Kidney (tissue), 14 donors: ENCODE measurements around the gene SH3GL2. TPM values are rescaled to one million over a fixed set of nuclear protein-coding genes. Genes with fewer than 3 reads are reported as not detected.

ENCODE experiments used
- DNase-seq, 5 donors: peaks; one replicate each; pipeline ENCODE4 v3.0.0-alpha.2; 2013 to 2020
- FAIRE-seq: peaks from 2 replicates; lab custom pipeline; 2012; peaks lifted over from hg19 to GRCh38; lab: Jason Lieb, UNC
- H3K27ac ChIP-seq, 2 donors: one replicate each; pipeline ENCODE4 v1.7.0; 2013; ENCODE audit warnings: low read depth in 2 of 2, low read length in 2 of 2, inconsistent platforms in 1 of 2
- H3K27me3 ChIP-seq: one replicate; pipeline ENCODE4 v1.7.1; 2013; ENCODE audit warnings: low read length, inconsistent platforms; ENCODE audit not compliant: control insufficient read depth, insufficient read depth
- H3K36me3 ChIP-seq, 3 donors: one replicate each; pipeline versions ENCODE4 v1.7.0 to v1.7.1; 2013; ENCODE audit warnings: low read length in 3 of 3, control low read depth in 1 of 3, inconsistent platforms in 1 of 3; ENCODE audit not compliant: insufficient read depth in 3 of 3, control insufficient read depth in 2 of 3
- H3K4me1 ChIP-seq, 3 donors: one replicate each; pipeline versions ENCODE4 v1.7.0 to v1.7.1; 2013; ENCODE audit warnings: low read length in 3 of 3, inconsistent platforms in 1 of 3, low read depth in 1 of 3; ENCODE audit not compliant: control insufficient read depth in 2 of 3, insufficient read depth in 2 of 3
- H3K4me3 ChIP-seq, 3 donors: one replicate each; pipeline versions ENCODE4 v1.7.0 to v1.8.1; 2013; ENCODE audit warnings: low read length in 3 of 3, control low read depth in 1 of 3, inconsistent platforms in 1 of 3
- H3K9ac ChIP-seq, 3 donors: one replicate each; pipeline versions ENCODE4 v1.7.0 to v1.7.1; 2013; ENCODE audit warnings: low read length in 3 of 3, control low read depth in 1 of 3, inconsistent platforms in 1 of 3
- H3K9me3 ChIP-seq, 3 donors: one replicate each; pipeline versions ENCODE4 v1.7.0 to v1.7.1; 2013; ENCODE audit warnings: low read length in 3 of 3, control low read depth in 1 of 3, inconsistent platforms in 1 of 3; ENCODE audit not compliant: control insufficient read depth in 2 of 3, insufficient read depth in 1 of 3
- intact Hi-C: fragments of 100-400 bp; cut with DNase I; formaldehyde crosslinking; loops from one replicate; pipeline ENCODE4 v1.11.1; 2022
- polyA plus RNA-seq: library from polyadenylated mRNA; stranded (reverse); fragments of 350-450 nt; fragmentation: Illumina TruSeq; extraction: RNeasy Lipid Tissue Mini Kit (QIAGEN cat#74804); gene quantifications from one replicate; pipeline ENCODE4 v1.2.3, GENCODE V29; 2014; ENCODE audit warnings: low read depth, low replicate concordance; ENCODE audit not compliant: insufficient read depth
- total RNA-seq: library from RNA; stranded (reverse); fragmentation: NEBNext Ultra II Directional; extraction: Animal tissue kit (Norgen Biotek cat#: 25700); gene quantifications from one replicate; pipeline ENCODE4 v1.2.1, GENCODE V29; 2021
- TF ChIP-seq, protein P1 (sequence below): IDR thresholded peaks from 3 replicates; pipeline ENCODE4 v1.5.1; 2012; ENCODE audit warnings: mild to moderate bottlenecking, moderate library complexity, borderline replicate concordance; ENCODE audit not compliant: insufficient read depth; ENCODE audit errors: extremely low read depth
- donor health status: control.
- donor health status: control.
- donor health status: control.
- donor health status: control.
- donor health status: control.
- donor health status: DM: yes; HTN: yes; CAD: no.
- donor health status: Normal renal cell carcinoma (clear cell type).

Gene SH3GL2
- total and polyA plus RNA-seq, 2 donors from 2014 or later, result 3.1 to 20.0 TPM

DNA sequence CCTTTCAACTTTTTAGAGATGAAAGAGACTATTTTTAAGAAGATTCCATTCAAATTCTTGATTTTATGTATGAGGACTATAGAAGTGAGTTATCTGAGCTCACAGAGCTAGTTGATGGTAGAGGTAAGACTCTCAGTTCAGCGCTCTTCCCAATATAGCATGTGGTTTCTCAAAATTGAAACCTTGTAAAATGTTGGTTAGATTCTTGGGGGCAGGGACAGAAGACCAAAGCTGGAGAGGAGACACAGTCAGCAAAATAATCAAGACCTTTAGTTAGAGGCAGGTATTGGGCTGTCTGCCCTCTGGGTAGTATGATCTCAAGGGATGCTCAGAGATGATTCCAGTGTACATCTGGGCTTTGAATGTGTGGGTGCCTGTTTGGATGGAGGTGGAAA, 246.4 kb downstream of the SH3GL2 start:
- no peaks in the 10 kb centered on the region for H3K27me3 ChIP-seq
- no peak overlapping the region for H3K9ac ChIP-seq
- no peaks in the 10 kb centered on the region for H3K36me3 ChIP-seq
- FAIRE-seq, result no peak
- intact Hi-C loops, result no loop called here
- H3K4me3 ChIP-seq, result no peak overlapping the region
- no peaks in the 10 kb centered on the region for H3K9me3 ChIP-seq
- no peaks in the 10 kb centered on the region for H3K4me1 ChIP-seq
- no peak for DNase-seq
- TF ChIP-seq, protein P1, sequence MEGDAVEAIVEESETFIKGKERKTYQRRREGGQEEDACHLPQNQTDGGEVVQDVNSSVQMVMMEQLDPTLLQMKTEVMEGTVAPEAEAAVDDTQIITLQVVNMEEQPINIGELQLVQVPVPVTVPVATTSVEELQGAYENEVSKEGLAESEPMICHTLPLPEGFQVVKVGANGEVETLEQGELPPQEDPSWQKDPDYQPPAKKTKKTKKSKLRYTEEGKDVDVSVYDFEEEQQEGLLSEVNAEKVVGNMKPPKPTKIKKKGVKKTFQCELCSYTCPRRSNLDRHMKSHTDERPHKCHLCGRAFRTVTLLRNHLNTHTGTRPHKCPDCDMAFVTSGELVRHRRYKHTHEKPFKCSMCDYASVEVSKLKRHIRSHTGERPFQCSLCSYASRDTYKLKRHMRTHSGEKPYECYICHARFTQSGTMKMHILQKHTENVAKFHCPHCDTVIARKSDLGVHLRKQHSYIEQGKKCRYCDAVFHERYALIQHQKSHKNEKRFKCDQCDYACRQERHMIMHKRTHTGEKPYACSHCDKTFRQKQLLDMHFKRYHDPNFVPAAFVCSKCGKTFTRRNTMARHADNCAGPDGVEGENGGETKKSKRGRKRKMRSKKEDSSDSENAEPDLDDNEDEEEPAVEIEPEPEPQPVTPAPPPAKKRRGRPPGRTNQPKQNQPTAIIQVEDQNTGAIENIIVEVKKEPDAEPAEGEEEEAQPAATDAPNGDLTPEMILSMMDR, result no peak
- H3K27ac ChIP-seq, result no peak overlapping the region

GRCh38 chr9:17829064-17829463, 250.2 kb downstream of the SH3GL2 start:
- FAIRE-seq (no peak), DNase-seq (no peak)
- Histone ChIP-seq H3K9ac (no peak overlapping the region), H3K27me3 (no peaks in the 10 kb centered on the region), H3K27ac (no peak overlapping the region), H3K4me3 (no peak overlapping the region), H3K4me1 (no peaks in the 10 kb centered on the region), H3K36me3 (no peaks in the 10 kb centered on the region), H3K9me3 (no peaks in the 10 kb centered on the region)
- TF ChIP-seq, protein P1, result no peak
- intact Hi-C loops, result no loop called here

DNA sequence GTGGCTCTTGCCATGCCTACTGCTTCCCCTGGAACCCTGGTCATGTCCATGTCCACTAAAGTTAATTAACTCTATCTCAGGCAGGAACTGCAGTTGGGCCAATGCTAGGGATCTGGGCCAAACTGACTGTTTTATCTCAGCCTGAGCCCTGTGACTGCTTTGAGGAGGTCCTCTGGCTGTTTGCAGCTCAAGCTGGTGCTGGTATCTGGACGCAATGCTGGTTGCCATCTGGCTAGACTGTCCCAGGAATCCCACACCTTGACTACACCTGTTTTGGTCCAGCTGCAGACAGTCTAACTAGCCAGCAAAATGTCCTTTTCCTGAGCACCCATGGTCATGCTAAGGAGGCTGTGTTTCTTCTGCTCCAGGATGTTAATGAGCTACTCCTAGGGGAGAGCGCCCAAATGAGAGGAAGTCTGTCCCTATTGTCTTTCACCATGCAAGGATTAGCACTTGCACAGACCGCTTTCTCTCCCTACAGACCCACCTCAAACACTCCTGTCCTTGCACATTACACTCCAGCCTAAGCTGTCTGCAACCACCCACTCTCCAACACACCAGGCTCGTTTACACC, 251.0 kb downstream of the SH3GL2 start:
- Histone ChIP-seq H3K36me3 (no peaks in the 10 kb centered on the region), H3K9ac (no peak overlapping the region), H3K27ac (no peak overlapping the region), H3K27me3 (no peaks in the 10 kb centered on the region), H3K4me3 (no peak overlapping the region), H3K9me3 (no peaks in the 10 kb centered on the region), H3K4me1 (no peaks in the 10 kb centered on the region)
- intact Hi-C loops, result no loop called here
- TF ChIP-seq, protein P1, result no peak
- no peak for FAIRE-seq
- no peak for DNase-seq

DNA sequence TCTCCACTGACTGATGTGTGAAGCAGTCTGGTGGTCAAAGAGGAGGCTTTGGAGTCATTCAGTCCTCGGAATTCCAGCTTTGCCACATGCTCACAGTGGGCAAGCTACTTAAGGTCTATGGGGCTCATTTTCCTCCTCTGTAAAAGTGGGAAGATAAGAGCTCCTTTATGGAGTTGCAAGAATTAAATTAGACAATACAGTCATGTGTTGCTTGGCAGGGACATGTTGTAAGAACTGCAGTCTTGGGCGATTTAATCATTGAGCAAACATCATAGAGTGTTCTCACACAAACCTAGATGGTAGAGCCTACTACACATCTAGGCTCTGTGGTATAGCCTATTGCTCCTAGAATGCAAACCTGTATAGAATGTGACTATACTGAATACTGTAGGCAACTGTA, 253.9 kb downstream of the SH3GL2 start:
- Histone ChIP-seq H3K4me3 (no peak overlapping the region), H3K36me3 (no peaks in the 10 kb centered on the region), H3K9ac (no peak overlapping the region), H3K27me3 (no peaks in the 10 kb centered on the region), H3K27ac (no peak overlapping the region), H3K9me3 (no peaks in the 10 kb centered on the region), H3K4me1 (no peaks in the 10 kb centered on the region)
- DNase-seq, result no peak
- TF ChIP-seq, protein P1, result no peak
- intact Hi-C loops, result no loop called here
- FAIRE-seq, result no peak
